ENCODE data around the gene GGT7.
A peak's percentile ranks its signal among the peaks of the same experiment; 100 is the strongest.
"Not testable (repeated sequence)": the region's sequence is repeated elsewhere in the genome, so short reads cannot be mapped to it uniquely, and the experiment has no call there.

Gene GGT7, protein sequence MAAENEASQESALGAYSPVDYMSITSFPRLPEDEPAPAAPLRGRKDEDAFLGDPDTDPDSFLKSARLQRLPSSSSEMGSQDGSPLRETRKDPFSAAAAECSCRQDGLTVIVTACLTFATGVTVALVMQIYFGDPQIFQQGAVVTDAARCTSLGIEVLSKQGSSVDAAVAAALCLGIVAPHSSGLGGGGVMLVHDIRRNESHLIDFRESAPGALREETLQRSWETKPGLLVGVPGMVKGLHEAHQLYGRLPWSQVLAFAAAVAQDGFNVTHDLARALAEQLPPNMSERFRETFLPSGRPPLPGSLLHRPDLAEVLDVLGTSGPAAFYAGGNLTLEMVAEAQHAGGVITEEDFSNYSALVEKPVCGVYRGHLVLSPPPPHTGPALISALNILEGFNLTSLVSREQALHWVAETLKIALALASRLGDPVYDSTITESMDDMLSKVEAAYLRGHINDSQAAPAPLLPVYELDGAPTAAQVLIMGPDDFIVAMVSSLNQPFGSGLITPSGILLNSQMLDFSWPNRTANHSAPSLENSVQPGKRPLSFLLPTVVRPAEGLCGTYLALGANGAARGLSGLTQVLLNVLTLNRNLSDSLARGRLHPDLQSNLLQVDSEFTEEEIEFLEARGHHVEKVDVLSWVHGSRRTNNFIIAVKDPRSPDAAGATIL

GRCh38 chr20:34872622-34873224 lies at the start of gene GGT7:
TSS of gene GGT7 (minus strand) at chr20:34872856. CDS start at chr20:34872815, 41 bp downstream.
- no peak for FAIRE-seq

DNA sequence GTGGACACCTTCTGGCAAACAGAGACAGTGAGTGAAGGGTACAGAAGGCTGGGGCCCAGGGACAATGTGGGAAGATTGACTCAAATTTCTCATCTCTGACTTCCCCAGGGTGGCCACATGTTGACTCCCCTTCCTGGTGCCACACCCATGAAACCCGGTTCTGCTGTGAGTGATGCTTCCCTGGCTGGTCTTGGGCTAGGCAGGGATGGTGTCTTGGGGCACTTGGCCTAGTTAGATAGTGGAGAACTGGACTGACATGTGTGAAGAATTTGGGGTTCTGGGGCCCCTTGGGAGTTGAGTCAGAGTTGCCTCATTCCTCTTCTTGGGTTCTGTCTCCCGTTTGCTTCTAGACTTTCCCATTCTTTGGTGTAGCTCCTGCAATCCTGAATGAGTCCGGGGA lies 48.8 kb upstream of the GGT7 start:
- FAIRE-seq = no peak
- no peak for DNase-seq (ENCODE audit: insufficient read length, low spot score)

More at GRCh38 chr20:34872622-34873224, at the start of gene GGT7:
- DNase-seq (ENCODE audit: insufficient read length, low spot score) = peak; percentile 82

- FAIRE-seq (no peak), DNase-seq (ENCODE audit: insufficient read length, low spot score) (no peak)
These were observed 47.4 kb upstream of the GGT7 start for GRCh38 chr20:34920055-34920454.

DNA sequence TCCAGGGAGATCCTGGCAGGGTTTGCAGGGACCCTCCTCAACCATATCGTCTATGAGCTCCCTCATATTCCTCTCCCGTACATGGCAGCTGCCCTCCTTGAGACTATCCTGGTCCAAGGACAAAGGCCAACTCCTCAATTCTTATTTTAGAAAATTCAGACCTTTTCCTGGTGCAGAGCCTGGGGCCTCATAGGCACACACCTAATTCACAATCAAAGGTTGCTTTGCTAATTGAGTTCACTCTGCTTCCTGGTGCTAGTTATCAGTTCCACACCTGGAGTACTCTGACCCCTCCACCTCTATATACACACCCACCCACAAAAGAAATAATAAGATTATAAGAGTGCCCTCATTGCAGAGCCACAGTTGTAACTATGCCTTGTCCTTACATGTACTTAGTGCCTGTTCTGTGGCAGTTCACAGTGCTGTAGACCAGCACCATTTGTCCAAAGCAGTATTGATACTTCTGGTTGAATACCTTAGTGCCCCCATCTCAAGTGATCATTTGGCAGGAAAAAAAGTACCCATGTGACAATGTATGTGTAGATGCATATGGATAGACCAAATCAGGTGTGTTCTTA lies 44.2 kb upstream of the GGT7 start:
- DNase-seq (ENCODE audit: insufficient read length, low spot score) (no peak), FAIRE-seq (no peak)

DNA sequence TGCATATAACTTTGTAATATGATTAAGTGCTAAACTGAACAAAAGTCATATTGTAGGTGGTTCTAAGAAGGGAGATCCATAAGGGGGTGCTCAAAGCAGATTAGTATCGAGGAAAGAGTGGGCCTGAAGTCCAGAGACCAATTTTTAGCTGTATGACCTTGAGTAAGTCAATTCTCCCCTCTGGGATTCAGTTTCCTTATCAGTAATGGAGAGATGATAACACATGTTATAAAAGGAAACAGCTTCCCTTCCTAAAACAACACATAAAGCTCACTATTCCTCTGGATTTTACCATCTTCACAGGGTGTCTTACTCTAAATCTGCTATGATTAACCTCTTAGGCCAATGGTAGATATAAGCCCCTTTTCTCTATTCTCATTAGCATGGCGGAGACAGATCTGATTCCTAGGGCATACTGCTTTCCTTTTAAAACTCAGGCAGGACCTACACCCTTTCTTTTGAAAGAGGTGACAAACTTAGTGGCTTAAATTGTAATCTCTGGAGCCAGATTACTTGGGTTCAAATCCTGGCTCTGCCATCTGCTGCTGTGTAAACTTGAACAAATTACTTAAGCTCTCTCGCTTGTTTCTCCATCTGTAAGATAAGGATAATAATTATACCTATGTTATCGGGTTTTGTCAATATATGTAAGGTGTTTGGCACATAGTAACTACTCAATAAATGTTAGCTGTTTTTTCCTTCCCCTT lies 43.2 kb upstream of the GGT7 start:
- DNase-seq (ENCODE audit: insufficient read length, low spot score) = no peak
- FAIRE-seq = no peak

GRCh38 chr20:34915131-34915530 lies 42.5 kb upstream of the GGT7 start:
- no peak for DNase-seq (ENCODE audit: insufficient read length, low spot score)
- FAIRE-seq = no peak

- DNase-seq (ENCODE audit: insufficient read length, low spot score) = no peak
- FAIRE-seq = no peak
These were observed 35.2 kb upstream of the GGT7 start for GRCh38 chr20:34907616-34908469.

DNA sequence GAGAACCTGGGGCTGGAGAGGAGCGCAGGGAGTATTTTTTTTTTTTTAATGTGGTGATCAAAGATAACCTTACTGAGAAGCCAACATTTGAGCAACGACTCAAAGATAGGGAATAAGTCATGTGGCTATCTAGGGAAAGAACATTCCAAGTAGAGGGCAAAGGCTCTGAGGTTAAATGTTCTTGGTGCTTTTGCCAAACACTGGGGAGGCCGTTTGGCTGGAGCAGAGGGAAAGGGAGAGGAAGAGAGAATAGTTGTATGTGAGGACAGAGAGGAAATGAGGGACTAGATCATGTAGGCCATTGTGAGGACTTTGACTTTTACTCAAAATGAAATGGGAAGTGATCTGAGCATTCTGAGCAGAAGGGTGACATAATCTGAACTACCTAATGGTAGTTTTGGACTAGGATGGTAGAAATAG lies 31.6 kb upstream of the GGT7 start:
- DNase-seq (ENCODE audit: insufficient read length, low spot score) (no peak), FAIRE-seq (no peak)

- not testable (repeated sequence) for DNase-seq (ENCODE audit: insufficient read length, low spot score); FAIRE-seq
These were observed 26.1 kb upstream of the GGT7 start for GRCh38 chr20:34898731-34899130.

GRCh38 chr20:34898129-34898528 lies 25.5 kb upstream of the GGT7 start:
- not testable (repeated sequence) for FAIRE-seq; DNase-seq (ENCODE audit: insufficient read length, low spot score)

DNA sequence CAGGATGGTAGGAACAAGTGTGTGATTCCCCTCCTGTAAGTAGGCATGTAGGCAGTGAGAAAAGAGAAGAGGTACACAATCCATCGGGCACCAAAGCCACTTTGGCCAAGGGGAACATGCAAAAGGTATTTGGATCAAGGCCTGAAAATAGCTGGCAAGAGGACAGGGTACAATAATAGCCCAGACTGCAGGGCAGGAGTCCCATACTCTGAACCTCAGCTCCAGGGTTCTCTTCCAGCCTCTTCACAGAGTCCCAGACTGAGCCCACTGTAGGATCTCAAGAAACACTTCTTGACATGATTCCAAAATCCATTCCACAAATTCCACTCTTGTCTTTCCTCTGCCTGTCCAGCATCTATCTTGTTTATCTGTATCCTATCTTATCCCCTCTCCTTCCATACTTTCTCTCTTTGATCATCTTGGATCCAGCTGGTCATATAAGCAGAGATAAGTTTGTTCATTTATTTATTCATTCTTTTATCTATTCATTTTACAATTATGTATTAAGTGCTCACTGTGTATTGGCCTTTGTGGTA lies 23.5 kb upstream of the GGT7 start:
- DNase-seq (ENCODE audit: insufficient read length, low spot score) (no peak), FAIRE-seq (no peak)

DNA sequence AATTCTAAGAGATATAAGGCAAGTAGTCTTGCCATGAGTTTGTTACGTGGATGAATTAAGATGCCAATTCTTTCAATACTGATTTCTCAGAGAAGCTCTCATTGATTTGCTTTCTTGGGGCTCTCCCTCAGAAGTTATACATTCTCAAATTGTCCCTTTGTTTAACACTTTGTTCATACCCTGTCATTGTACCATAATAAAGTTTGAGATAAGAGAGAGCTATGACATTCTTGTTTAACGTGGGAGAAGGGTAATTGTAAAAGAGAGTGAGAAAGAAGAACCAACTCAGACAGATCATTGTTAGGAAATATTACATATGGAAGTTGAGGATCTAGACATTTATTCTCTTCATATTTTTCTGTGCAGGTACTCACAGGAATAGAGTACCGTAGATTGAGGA lies 22.8 kb upstream of the GGT7 start:
- no peak for FAIRE-seq
- no peak for DNase-seq (ENCODE audit: insufficient read length, low spot score)

DNA sequence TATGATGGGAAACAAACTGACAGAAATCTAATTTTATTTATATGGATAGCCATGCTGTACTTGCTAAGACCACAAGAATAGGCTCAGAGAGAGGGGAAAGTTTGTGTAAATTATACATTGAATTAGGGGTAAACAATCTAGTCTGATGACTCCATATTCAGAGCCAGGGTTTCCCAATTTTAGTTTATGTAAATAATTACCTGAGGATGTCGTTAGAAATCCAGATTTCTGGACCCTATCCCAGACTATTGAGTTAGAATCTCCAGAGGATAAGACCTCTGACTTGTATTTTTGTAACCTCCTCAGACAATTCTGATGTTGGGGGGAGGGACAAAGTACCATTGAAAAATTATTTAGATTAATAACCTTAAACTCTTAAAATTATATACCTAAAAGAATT lies 22.1 kb upstream of the GGT7 start:
- DNase-seq (ENCODE audit: insufficient read length, low spot score) (no peak), FAIRE-seq (no peak)

- FAIRE-seq (no peak), DNase-seq (ENCODE audit: insufficient read length, low spot score) (no peak)
These were observed 20.0 kb upstream of the GGT7 start for GRCh38 chr20:34892671-34893070.

GRCh38 chr20:34891166-34892062 lies 18.8 kb upstream of the GGT7 start:
- DNase-seq (ENCODE audit: insufficient read length, low spot score) = no peak
- no peak for FAIRE-seq

- no peak for DNase-seq (ENCODE audit: insufficient read length, low spot score)
- no peak for FAIRE-seq
These were observed 15.8 kb upstream of the GGT7 start for GRCh38 chr20:34888468-34888867.

GRCh38 chr20:34887023-34887422 lies 14.4 kb upstream of the GGT7 start:
- FAIRE-seq = no peak

DNA sequence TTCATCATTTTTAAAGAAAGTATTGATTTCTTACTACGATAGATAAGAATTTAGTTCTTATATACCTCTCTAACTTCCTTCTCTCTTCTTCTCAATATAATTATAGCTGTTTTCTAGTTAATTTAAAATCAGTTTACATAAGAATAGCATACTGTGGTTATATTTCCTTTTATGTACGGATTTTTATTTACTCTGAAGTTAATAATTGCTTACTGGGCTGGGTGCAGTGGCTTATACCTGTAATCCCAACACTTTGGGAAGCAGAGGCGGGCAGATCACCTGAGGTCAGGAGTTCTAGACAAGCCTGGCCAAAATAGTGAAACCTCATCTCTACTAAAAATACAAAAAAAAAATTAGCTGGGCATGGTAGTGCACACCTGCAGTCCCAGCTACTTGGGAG lies 13.5 kb upstream of the GGT7 start:
- no peak for DNase-seq (ENCODE audit: insufficient read length, low spot score)
- FAIRE-seq = no peak

More at GRCh38 chr20:34887023-34887422, 14.4 kb upstream of the GGT7 start:
- DNase-seq (ENCODE audit: insufficient read length, low spot score) = no peak

Data from GM19239 (cell line).